SU-DHL-6 (cell line): ENCODE data around the gene DCT.

Experiments
- H2AFZ ChIP-seq: fragments of 200-600 bp; sonication (generic); 2 replicates; pipeline ENCODE4 v1.6.1; 2014; ENCODE audit warnings: low read depth, mild to moderate bottlenecking, moderate library complexity, mixed read lengths, antibody characterized with exemption, low read length; ENCODE audit not compliant: severe bottlenecking
- H3F3A ChIP-seq: fragments of 200-600 bp; shearing (Covaris generic); 2 replicates; pipeline ENCODE4 v1.6.0; 2016; ENCODE audit warnings: antibody characterized with exemption, mild to moderate bottlenecking; ENCODE audit not compliant: insufficient read depth
- H3K27ac ChIP-seq: fragments of 200-600 bp; sonication (generic); 2 replicates; pipeline ENCODE4 v1.5.1; 2016; ENCODE audit warnings: low read depth, mild to moderate bottlenecking, low read length, moderate library complexity, mixed read lengths
- H3K27me3 ChIP-seq: fragments of 200-600 bp; sonication (generic), shearing (Covaris generic); 2 replicates; pipeline ENCODE4 v1.6.0; 2014; ENCODE audit warnings: mild to moderate bottlenecking, low read length
- H3K36me3 ChIP-seq: fragments of 200-600 bp; sonication (generic); 2 replicates; pipeline ENCODE4 v1.6.1; 2014; ENCODE audit warnings: mild to moderate bottlenecking, low read length, mixed read lengths
- H3K4me2 ChIP-seq: fragments of 300-600, 200-600 bp; shearing (Covaris generic), sonication (generic); 2 replicates; pipeline ENCODE4 v1.6.0; 2014; ENCODE audit warnings: low read length, low read depth, mild to moderate bottlenecking; ENCODE audit not compliant: poor library complexity, severe bottlenecking
- H3K4me3 ChIP-seq: fragments of 200-600 bp; sonication (generic); 2 replicates; pipeline ENCODE4 v1.5.1; 2014; ENCODE audit warnings: antibody characterized with exemption, low read length, mild to moderate bottlenecking, mixed read lengths; ENCODE audit not compliant: insufficient read depth, poor library complexity, severe bottlenecking
- H3K79me2 ChIP-seq: fragments of 200-600 bp; sonication (generic); 2 replicates; pipeline ENCODE4 v1.6.1; 2014; ENCODE audit warnings: mild to moderate bottlenecking, low read length, moderate library complexity; ENCODE audit not compliant: insufficient read depth
- H3K9ac ChIP-seq: fragments of 200-600 bp; sonication (generic); 2 replicates; pipeline ENCODE4 v1.7.0; 2014; ENCODE audit warnings: mild to moderate bottlenecking, low read length
- H3K9me2 ChIP-seq: fragments of 200-600 bp; sonication (generic); replicated peaks from 2 replicates; pipeline ENCODE4 v1.6.1; 2014; ENCODE audit warnings: low read length; ENCODE audit not compliant: insufficient read depth
- H3K9me3 ChIP-seq: fragments of 200-600 bp; sonication (generic); 2 replicates; pipeline ENCODE4 v1.6.1; 2014; ENCODE audit warnings: low read length, mixed read lengths; ENCODE audit not compliant: insufficient read depth
- H4K20me1 ChIP-seq: fragments of 200-600 bp; sonication (generic); 2 replicates; pipeline ENCODE4 v1.6.1; 2014; ENCODE audit warnings: low read depth, mild to moderate bottlenecking, antibody characterized with exemption, low read length, moderate library complexity, mixed read lengths
- EZH2phosphoT487 ChIP-seq: fragments of 200-600 bp; sonication (generic), shearing (Covaris generic); conservative IDR thresholded peaks from 2 replicates; pipeline ENCODE4 v1.6.1; 2018; ENCODE audit warnings: mild to moderate bottlenecking, antibody characterized with exemption, low read length, moderate library complexity, mixed read lengths
- TF ChIP-seq, protein P1 (sequence below): fragments of 200-600 bp; sonication (generic); IDR thresholded peaks from one replicate; pipeline ENCODE4 v1.5.1; 2017; ENCODE audit warnings: antibody characterized with exemption, mild to moderate bottlenecking, low read length, moderate library complexity; ENCODE audit not compliant: insufficient read depth, poor library complexity, severe bottlenecking

DCT gene

DNA sequence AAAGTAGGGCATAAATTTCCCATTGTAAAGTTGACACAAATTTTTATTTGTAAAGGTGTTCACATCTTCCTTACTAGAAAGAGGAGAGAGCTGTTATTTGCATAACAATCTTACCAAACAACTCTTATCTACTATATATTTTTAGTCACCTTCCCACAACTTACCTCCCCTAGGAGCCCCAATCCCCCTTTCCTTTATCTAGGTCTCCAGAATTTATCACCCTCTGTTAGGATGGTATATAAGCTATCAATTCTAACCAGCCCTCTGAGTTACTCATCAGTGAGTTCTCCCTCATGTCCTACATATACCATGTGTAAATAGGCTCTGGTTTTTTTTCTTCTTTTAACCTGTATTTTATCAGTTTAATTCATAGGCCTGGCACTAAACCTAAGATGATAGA, 62.2 kb downstream of the DCT start:
- Histone ChIP-seq H3K9ac (no peak overlapping the region), H3K36me3 (no peaks in the 10 kb centered on the region), H3K9me2 (no peaks in the 10 kb centered on the region), H3F3A (no peaks in the 10 kb centered on the region), H4K20me1 (no peaks in the 10 kb centered on the region), H3K27ac (no peak overlapping the region), H3K79me2 (no peaks in the 10 kb centered on the region), H3K9me3 (no peaks in the 10 kb centered on the region), H3K4me3 (no peak overlapping the region), H3K4me2 (no peak overlapping the region), H2AFZ (no peak overlapping the region), H3K27me3 (no peaks in the 10 kb centered on the region)
- no peak for TF ChIP-seq EZH2phosphoT487
- TF ChIP-seq, protein P1, sequence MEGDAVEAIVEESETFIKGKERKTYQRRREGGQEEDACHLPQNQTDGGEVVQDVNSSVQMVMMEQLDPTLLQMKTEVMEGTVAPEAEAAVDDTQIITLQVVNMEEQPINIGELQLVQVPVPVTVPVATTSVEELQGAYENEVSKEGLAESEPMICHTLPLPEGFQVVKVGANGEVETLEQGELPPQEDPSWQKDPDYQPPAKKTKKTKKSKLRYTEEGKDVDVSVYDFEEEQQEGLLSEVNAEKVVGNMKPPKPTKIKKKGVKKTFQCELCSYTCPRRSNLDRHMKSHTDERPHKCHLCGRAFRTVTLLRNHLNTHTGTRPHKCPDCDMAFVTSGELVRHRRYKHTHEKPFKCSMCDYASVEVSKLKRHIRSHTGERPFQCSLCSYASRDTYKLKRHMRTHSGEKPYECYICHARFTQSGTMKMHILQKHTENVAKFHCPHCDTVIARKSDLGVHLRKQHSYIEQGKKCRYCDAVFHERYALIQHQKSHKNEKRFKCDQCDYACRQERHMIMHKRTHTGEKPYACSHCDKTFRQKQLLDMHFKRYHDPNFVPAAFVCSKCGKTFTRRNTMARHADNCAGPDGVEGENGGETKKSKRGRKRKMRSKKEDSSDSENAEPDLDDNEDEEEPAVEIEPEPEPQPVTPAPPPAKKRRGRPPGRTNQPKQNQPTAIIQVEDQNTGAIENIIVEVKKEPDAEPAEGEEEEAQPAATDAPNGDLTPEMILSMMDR = no peak

DNA sequence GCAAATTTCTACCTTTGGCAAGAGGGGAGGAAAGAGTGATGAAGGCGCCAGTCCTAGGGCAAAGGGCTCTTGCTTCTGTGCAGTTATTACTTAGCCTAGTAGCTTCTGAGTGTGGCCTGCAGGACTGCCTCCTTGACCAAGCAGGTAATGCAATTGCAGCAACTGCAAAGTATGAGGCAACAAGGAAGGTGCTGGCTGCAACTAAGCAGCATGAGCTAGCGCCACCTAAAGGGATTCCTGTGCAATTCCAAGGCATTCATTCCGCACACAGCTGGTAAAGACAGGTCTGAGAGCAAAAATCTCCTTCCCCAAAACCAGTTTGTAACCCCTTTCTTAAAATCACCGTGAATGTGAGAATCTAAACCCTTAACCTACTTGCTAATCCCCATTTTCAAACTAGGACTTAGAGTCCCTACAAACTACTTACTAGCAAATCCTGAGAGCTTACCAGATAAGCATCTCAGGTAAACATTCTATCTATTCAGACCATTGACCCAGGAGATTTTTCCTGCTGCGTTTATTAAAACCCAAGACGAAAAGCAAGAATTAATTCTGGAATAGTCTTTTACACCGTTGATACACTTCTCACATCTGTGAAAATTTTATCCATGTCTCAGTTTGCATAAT, 62.9 kb downstream of the DCT start:
- Histone ChIP-seq H3K9ac (no peak overlapping the region), H3K4me3 (no peak overlapping the region), H3K79me2 (no peaks in the 10 kb centered on the region), H3K9me2 (no peaks in the 10 kb centered on the region), H3K27me3 (no peaks in the 10 kb centered on the region), H3F3A (no peaks in the 10 kb centered on the region), H3K27ac (no peak overlapping the region), H4K20me1 (no peaks in the 10 kb centered on the region), H3K9me3 (no peaks in the 10 kb centered on the region), H3K36me3 (no peaks in the 10 kb centered on the region), H2AFZ (no peak overlapping the region), H3K4me2 (no peak overlapping the region)
- TF ChIP-seq, protein P1 = no peak
- no peak for TF ChIP-seq EZH2phosphoT487

DNA sequence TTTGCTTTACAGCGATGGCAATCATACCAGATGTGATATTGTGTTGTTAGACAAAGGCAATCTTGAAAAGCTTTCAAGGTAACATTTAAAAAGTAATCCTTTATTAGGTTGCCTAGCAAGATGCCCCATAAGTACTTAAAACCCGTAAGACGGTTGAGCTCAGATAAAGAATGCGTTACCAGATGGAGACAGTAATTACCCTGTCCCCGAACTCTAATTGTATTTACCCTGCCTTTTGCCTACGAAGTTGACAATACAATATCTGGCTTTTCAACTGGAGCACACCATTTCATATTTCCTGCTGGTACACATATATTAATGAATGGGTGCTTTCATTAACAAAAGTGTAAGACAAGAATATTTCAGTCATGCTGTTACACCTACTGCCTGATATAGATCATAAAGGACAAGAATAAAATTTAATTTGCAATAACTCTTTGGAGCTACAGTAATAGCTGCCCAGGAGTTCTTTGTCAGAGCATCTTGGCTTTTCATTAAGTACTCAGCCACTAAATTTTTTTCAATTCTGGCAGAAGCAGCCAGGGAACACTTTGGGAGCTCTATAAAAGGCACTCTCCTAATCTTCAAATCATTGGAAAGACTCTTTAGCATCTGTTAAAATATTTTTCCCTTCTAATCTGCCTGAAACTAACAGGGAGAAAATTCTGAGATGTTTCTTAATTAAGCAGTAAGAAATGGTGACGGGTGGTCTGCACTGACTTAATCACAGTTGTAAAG, 63.8 kb downstream of the DCT start:
- Histone ChIP-seq H3K4me2 (no peak overlapping the region), H3K9ac (no peak overlapping the region), H3K9me2 (no peaks in the 10 kb centered on the region), H3K36me3 (no peaks in the 10 kb centered on the region), H3F3A (no peaks in the 10 kb centered on the region), H3K79me2 (no peaks in the 10 kb centered on the region), H3K9me3 (no peaks in the 10 kb centered on the region), H3K4me3 (no peak overlapping the region), H2AFZ (no peak overlapping the region), H4K20me1 (no peaks in the 10 kb centered on the region), H3K27ac (no peak overlapping the region), H3K27me3 (no peaks in the 10 kb centered on the region)
- TF ChIP-seq EZH2phosphoT487 = no peak
- TF ChIP-seq, protein P1 = no peak
